ENCODE data around the gene TRPM7. TPM values are rescaled to one million over a fixed set of nuclear protein-coding genes. Genes with fewer than 3 reads are reported as not detected.

The TRPM7 gene
- total and polyA plus RNA-seq, 2 of the 8 experiments (the other 6 are each of a cell fraction or from before 2014, with no cell fraction given) = 7.5 to 33.2 TPM

- no peaks in the 10 kb centered on the region for H3K4me1 ChIP-seq (replicated peaks in 1 of 4; ENCODE audit: control insufficient read depth in 3 of 4, insufficient read depth in 4 of 4, low read length in 3 of 4)
- H3K23me2 ChIP-seq (ENCODE audit: low read depth, low read length) = no peaks in the 10 kb centered on the region
- H3K9me3 ChIP-seq (ENCODE audit: insufficient read depth in 2 of 2, low read depth in 1 of 2, low read length in 1 of 2) = no peaks in the 10 kb centered on the region
- no peak overlapping the region for H3K18ac ChIP-seq (ENCODE audit: extremely low read depth, low read length)
- no peak overlapping the region for H3K27ac ChIP-seq (ENCODE audit: low read depth, low read length)
- H3K4me3 ChIP-seq (ENCODE audit: extremely low read depth in 1 of 4, insufficient read depth in 2 of 4, low read depth in 3 of 4, low read length in 4 of 4) = no peak overlapping the region
- no peaks in the 10 kb centered on the region for H3K27me3 ChIP-seq (replicated peaks in 1 of 4; ENCODE audit: control insufficient read depth in 3 of 4, extremely low read depth in 1 of 4, insufficient read depth in 3 of 4, low read length in 3 of 4)
- H2BK15ac ChIP-seq (ENCODE audit: low read length) = no peak overlapping the region
- no peak overlapping the region for H2AK5ac ChIP-seq (ENCODE audit: low read depth, low read length)
- H3K9ac ChIP-seq (replicated peaks in 1 of 4; ENCODE audit: extremely low read depth in 1 of 4, low read depth in 3 of 4, low read length in 3 of 4) = no peak overlapping the region
- H4K5ac ChIP-seq (ENCODE audit: insufficient read length, low read depth, low read length) = no peak overlapping the region
- H3K79me1 ChIP-seq (ENCODE audit: low read depth, low read length) = no peaks in the 10 kb centered on the region
- H3K79me2 ChIP-seq (ENCODE audit: control insufficient read depth in 1 of 2, insufficient read depth in 2 of 2, low read length in 2 of 2) = no peaks in the 10 kb centered on the region
- H2BK20ac ChIP-seq (ENCODE audit: low read length) = no peak overlapping the region
- no peak overlapping the region for H3K14ac ChIP-seq (ENCODE audit: insufficient read length)
- no peak overlapping the region for H3K56ac ChIP-seq (replicated peaks; ENCODE audit: insufficient read length, low read depth, low read length)
- no peak overlapping the region for H2AFZ ChIP-seq (ENCODE audit: low read length)
- no peak overlapping the region for H3K4me2 ChIP-seq (ENCODE audit: insufficient read depth in 1 of 2, low read depth in 2 of 2, low read length in 2 of 2)
- H2BK120ac ChIP-seq (replicated peaks; ENCODE audit: low read depth, low read length) = no peak overlapping the region
- no peak overlapping the region for H4K8ac ChIP-seq (ENCODE audit: extremely low read depth, insufficient read depth, low read length)
- no peak overlapping the region for H2BK5ac ChIP-seq (ENCODE audit: low read depth, low read length)
- no peaks in the 10 kb centered on the region for H4K20me1 ChIP-seq (replicated peaks in 1 of 2; ENCODE audit: control insufficient read depth in 1 of 2, insufficient read depth in 2 of 2, low read length in 2 of 2)
- no peak for FAIRE-seq
- ChIA-PET POLR2A (ENCODE audit: partially characterized antibody) (no interaction called here), CTCF (ENCODE audit: partially characterized antibody) (no interaction called here)
- no peak overlapping the region for H3K23ac ChIP-seq (ENCODE audit: insufficient read length)
- H2BK12ac ChIP-seq (ENCODE audit: low read depth, low read length) = no peak overlapping the region
- no peak for DNase-seq (ENCODE audit: low read depth in 1 of 2, low spot score in 2 of 2)
- H4K91ac ChIP-seq (replicated peaks; ENCODE audit: insufficient read length, low read length) = no peak overlapping the region
- WGBS, 2 experiments (ENCODE audit: extremely low coverage in 1 of 2, insufficient coverage in 1 of 2, insufficient read length in 1 of 2, insufficient replicate concordance in 2 of 2, low coverage in 1 of 2, low lambda C conversion rate in 2 of 2, missing lambda C conversion rate in 1 of 2) = 90% methylated on average over 2 of the region's 2 CpGs; no CpG with 5 or more reads in 1 of the 2 experiments
- no peak overlapping the region for H3K4ac ChIP-seq (replicated peaks; ENCODE audit: insufficient read length, low read depth, low read length)
- H3K36me3 ChIP-seq (ENCODE audit: control insufficient read depth in 2 of 4, insufficient read depth in 4 of 4, low read length in 3 of 4) = peaks cover 6 to 75% (median 21%) of the 10 kb centered on the region in 4 experiments; a peak in 7 of 8 replicates
- TF ChIP-seq SP2 (IDR thresholded peaks at IDR 0.05; ENCODE audit: low read length) (no peak), NRF1 (IDR thresholded peaks at IDR 0.05; ENCODE audit: low read depth, low read length) (no peak), EZH2 (IDR thresholded peaks at IDR 0.05; ENCODE audit: low read depth, low read length, severe bottlenecking) (no peak), JUND (IDR thresholded peaks at IDR 0.05; ENCODE audit: low read length) (no peak), ASH2L (IDR thresholded peaks at IDR 0.05; ENCODE audit: low read length) (no peak), PHF8 (conservative IDR thresholded peaks at IDR 0.05; ENCODE audit: low read depth, low read length) (no peak), SIX5 (IDR thresholded peaks at IDR 0.05; ENCODE audit: low read depth, low read length) (no peak), CBX8 (IDR thresholded peaks at IDR 0.05; ENCODE audit: borderline replicate concordance, low read depth, low read length) (no peak), KDM4A (IDR thresholded peaks at IDR 0.05; ENCODE audit: low read depth, low read length, severe bottlenecking) (no peak), SP4 (IDR thresholded peaks at IDR 0.05; ENCODE audit: low read length) (no peak), RNF2 (IDR thresholded peaks at IDR 0.05; ENCODE audit: borderline replicate concordance, low read depth, low read length, missing control alignments, poor library complexity, severe bottlenecking) (no peak), RFX5 (IDR thresholded peaks at IDR 0.05; ENCODE audit: borderline replicate concordance, low read depth, low read length) (no peak), TBP (IDR thresholded peaks at IDR 0.05; ENCODE audit: low read depth, low read length) (no peak), SUZ12 (IDR thresholded peaks at IDR 0.05; ENCODE audit: low read length) (no peak), CREB1 (IDR thresholded peaks at IDR 0.05) (no peak), KDM1A (IDR thresholded peaks at IDR 0.05; ENCODE audit: borderline replicate concordance, low read length) (no peak)
Measured at GRCh38 chr15:50594311-50594710, 92.3 kb downstream of the TRPM7 start.

Data from H1 (cell line).